ENCODE data around the gene TRABD. TPM values are rescaled to one million over a fixed set of nuclear protein-coding genes. Genes with fewer than 3 reads are reported as not detected.

The TRABD gene
- total RNA-seq, 2 experiments from 2014 or later: 126 to 128 TPM

- Histone ChIP-seq H3K27ac (ENCODE audit: low read depth, low read length, poor library complexity, severe bottlenecking) (no peak overlapping the region), H4K20me1 (ENCODE audit: insufficient read depth, low read length) (0 out of 2 replicates have a peak, but pooled peaks cover 2% of the 10 kb centered on the region), H3K9me2 (ENCODE audit: insufficient read depth, low read length) (no peaks in the 10 kb centered on the region), H2AFZ (ENCODE audit: low read length) (no peak overlapping the region), H3K4me1 (ENCODE audit: insufficient read depth, low read length, poor library complexity, severe bottlenecking) (peaks cover 34% of the 10 kb centered on the region), H3K4me3 (ENCODE audit: low read depth, low read length, poor library complexity, severe bottlenecking) (no peak overlapping the region), H3K4me2 (ENCODE audit: low read length) (no peak overlapping the region), H3K9me3 (ENCODE audit: low read length) (no peaks in the 10 kb centered on the region), H3K79me2 (ENCODE audit: insufficient read depth, low read depth, low read length) (peaks cover 21% of the 10 kb centered on the region), H3K36me3 (ENCODE audit: insufficient read depth, low read length) (peaks cover 59% of the 10 kb centered on the region)
- ChIA-PET CTCF (ENCODE audit: unreplicated experiment) (interaction anchor here (0.6 kb wide), 1 partner anchor 86 kb away, joined by 6 read pairs; no protein-coding TSS in a partner anchor), POLR2A (no interaction called here)
- TF ChIP-seq CTCF (conservative IDR thresholded peaks at IDR 0.05; ENCODE audit: low read length) (no peak), EZH2phosphoT487 (IDR thresholded peaks at IDR 0.05; ENCODE audit: borderline replicate concordance, low read depth, low read length) (no peak)
- no peak for DNase-seq (ENCODE audit: low spot score)
- no TSS peak for BruUV-seq (replicated peaks)
- intact Hi-C loops (cut with micrococcal nuclease; ENCODE audit: unreplicated experiment): no loop called here
Measured at GRCh38 chr22:50197000-50197800, 11.5 kb downstream of the TRABD start.

GRCh38 chr22:50197856-50198623 is 12.3 kb downstream of the TRABD start:
- ChIA-PET POLR2A (no interaction called here), CTCF (ENCODE audit: unreplicated experiment) (no interaction called here)
- H3K9me2 ChIP-seq (ENCODE audit: insufficient read depth, low read length): no peaks in the 10 kb centered on the region
- no TSS peak for BruUV-seq (replicated peaks)
- no peak overlapping the region for H3K27ac ChIP-seq (ENCODE audit: low read depth, low read length, poor library complexity, severe bottlenecking)
- no peak overlapping the region for H3K4me2 ChIP-seq (ENCODE audit: low read length)
- H3K9me3 ChIP-seq (ENCODE audit: low read length): peaks cover 2% of the 10 kb centered on the region; the same call in 1 of the 2 replicates
- H2AFZ ChIP-seq (ENCODE audit: low read length): no peak overlapping the region
- peaks cover 32% of the 10 kb centered on the region for H3K4me1 ChIP-seq (ENCODE audit: insufficient read depth, low read length, poor library complexity, severe bottlenecking)
- peaks cover 57% of the 10 kb centered on the region for H3K36me3 ChIP-seq (ENCODE audit: insufficient read depth, low read length)
- intact Hi-C loops (cut with micrococcal nuclease; ENCODE audit: unreplicated experiment): no loop called here
- DNase-seq (ENCODE audit: low spot score): no peak
- no peak for TF ChIP-seq CTCF (conservative IDR thresholded peaks at IDR 0.05; ENCODE audit: low read length)
- TF ChIP-seq EZH2phosphoT487 (IDR thresholded peaks at IDR 0.05; ENCODE audit: borderline replicate concordance, low read depth, low read length): no peak
- peaks cover 21% of the 10 kb centered on the region for H3K79me2 ChIP-seq (ENCODE audit: insufficient read depth, low read depth, low read length)
- H4K20me1 ChIP-seq (ENCODE audit: insufficient read depth, low read length): 0 out of 2 replicates have a peak, but pooled peaks cover 8% of the 10 kb centered on the region
- H3K4me3 ChIP-seq (ENCODE audit: low read depth, low read length, poor library complexity, severe bottlenecking): no peak overlapping the region

All from OCI-LY7 (cell line).